Neural progenitor cell (in vitro differentiated cells): ENCODE results near the gene RAB25. TPM values are rescaled to one million over a fixed set of nuclear protein-coding genes. Genes with fewer than 3 reads are reported as not detected.
"Not testable (repeated sequence)": the region's sequence is repeated elsewhere in the genome, so short reads cannot be mapped to it uniquely, and the experiment has no call there.

Experiments used
- DNase-seq: peaks from one replicate; pipeline ENCODE4 v3.0.0-alpha.2; 2016; ENCODE audit warnings: low spot score
- H2AFZ ChIP-seq: fragments of 200-600 bp; sonication (generic); replicated peaks from 2 replicates; pipeline ENCODE4 v1.6.1; 2016; ENCODE audit warnings: antibody characterized with exemption
- H3F3A ChIP-seq: fragments of 200-600 bp; sonication (generic); 2 replicates; pipeline ENCODE4 v1.6.1; 2016; ENCODE audit warnings: antibody characterized with exemption, low read depth
- H3K27ac ChIP-seq: fragments of 200-600 bp; sonication (generic); 2 replicates; pipeline ENCODE4 v1.5.1; 2016; ENCODE audit warnings: mild to moderate bottlenecking
- H3K27me3 ChIP-seq: fragments of 200-600 bp; sonication (generic); 2 replicates; pipeline ENCODE4 v1.6.1; 2016; ENCODE audit warnings: mild to moderate bottlenecking, moderate library complexity
- H3K36me3 ChIP-seq: fragments of 200-600 bp; sonication (generic); 2 replicates; pipeline ENCODE4 v1.5.1; 2016
- H3K4me1 ChIP-seq: fragments of 200-600 bp; sonication (generic); 2 replicates; pipeline ENCODE4 v1.6.1; 2016; ENCODE audit warnings: mixed run types
- H3K4me2 ChIP-seq: fragments of 200-600 bp; sonication (generic); 2 replicates; pipeline ENCODE4 v1.6.1; 2016
- H3K4me3 ChIP-seq: fragments of 200-600 bp; sonication (generic); 2 replicates; pipeline ENCODE4 v1.5.1; 2016
- H3K79me2 ChIP-seq: fragments of 200-600 bp; sonication (generic); 2 replicates; pipeline ENCODE4 v1.6.1; 2016; ENCODE audit warnings: low read depth
- H3K9ac ChIP-seq: fragments of 200-600 bp; sonication (generic); 2 replicates; pipeline ENCODE4 v1.6.1; 2016
- H3K9me3 ChIP-seq: fragments of 200-600 bp; sonication (generic); 2 replicates; pipeline ENCODE4 v1.5.1; 2016; ENCODE audit warnings: low read depth
- H4K20me1 ChIP-seq: fragments of 200-600 bp; sonication (generic); 2 replicates; pipeline ENCODE4 v1.6.1; 2016; ENCODE audit warnings: low read depth
- H3K27ac Mint-ChIP-seq: 3 replicates; pipeline ENCODE4 v1.8.0; 2021; ENCODE audit warnings: mixed read lengths
- H3K27me3 Mint-ChIP-seq: 2 replicates; pipeline ENCODE4 v1.8.0; 2022; ENCODE audit warnings: low read depth, mild to moderate bottlenecking, inconsistent platforms, moderate library complexity, mixed read lengths; ENCODE audit not compliant: insufficient read depth
- H3K36me3 Mint-ChIP-seq: 3 replicates; pipeline ENCODE4 v1.8.0; 2021; ENCODE audit warnings: mixed read lengths
- H3K4me1 Mint-ChIP-seq: 3 replicates; pipeline ENCODE4 v1.8.0; 2021; ENCODE audit warnings: mixed read lengths
- H3K4me3 Mint-ChIP-seq: 3 replicates; pipeline ENCODE4 v1.8.0; 2021; ENCODE audit warnings: mild to moderate bottlenecking, moderate library complexity, mixed read lengths
- H3K9me3 Mint-ChIP-seq: 3 replicates; pipeline ENCODE4 v1.8.0; 2020; ENCODE audit warnings: mixed read lengths
- CTCF ChIP-seq: fragments of 200-600 bp; sonication (generic); IDR thresholded peaks from 2 replicates; pipeline ENCODE4 v1.5.1; 2017; ENCODE audit warnings: antibody characterized with exemption, mild to moderate bottlenecking
- EZH2 ChIP-seq: fragments of 200-600 bp; sonication (generic); IDR thresholded peaks from 2 replicates; pipeline ENCODE4 v1.6.1; 2017; ENCODE audit warnings: antibody characterized with exemption, mild to moderate bottlenecking, moderate library complexity
- EZH2phosphoT487 ChIP-seq: fragments of 200-600 bp; sonication (generic); IDR thresholded peaks from 2 replicates; pipeline ENCODE4 v1.6.1; 2017; ENCODE audit warnings: antibody characterized with exemption
- total RNA-seq: library from RNA; depleted of rRNA; stranded (reverse); fragments of >200 nt; gene quantifications from 2 replicates; pipeline ENCODE4 v1.2.3, GENCODE V29; 2015; ENCODE audit warnings: low replicate concordance

RAB25 gene
- total RNA-seq, 1 donor from 2014 or later, result 2.4 TPM

- peaks cover 14% of the 10 kb centered on the region for H3K27me3 Mint-ChIP-seq
- Histone ChIP-seq H3K27me3 (peaks cover 19% of the 10 kb centered on the region), H3K27ac (no peak within 1 kb of the TSS), H3K9ac (no peak within 1 kb of the TSS), H3F3A (peaks cover 17% of the 10 kb centered on the region), H3K4me2 (peak within 1 kb of the TSS; percentile 92), H3K79me2 (peaks cover 12% of the 10 kb centered on the region), H2AFZ (no peak within 1 kb of the TSS), H3K36me3 (no peaks in the 10 kb centered on the region), H3K9me3 (no peaks in the 10 kb centered on the region), H3K4me1 (peaks cover 14% of the 10 kb centered on the region), H3K4me3 (peak within 1 kb of the TSS; percentile 59), H4K20me1 (peaks cover 100% of the 10 kb centered on the region)
- no peak for TF ChIP-seq CTCF
- TF ChIP-seq EZH2phosphoT487, result no peak
- no peak for TF ChIP-seq EZH2
- peak; percentile 80 for DNase-seq
- peak within 1 kb of the TSS; percentile 87 for H3K4me3 Mint-ChIP-seq
- peaks cover 18% of the 10 kb centered on the region for H3K36me3 Mint-ChIP-seq
- peak within 1 kb of the TSS; percentile 57 for H3K27ac Mint-ChIP-seq
- H3K9me3 Mint-ChIP-seq, result no peaks in the 10 kb centered on the region
- peaks cover 45% of the 10 kb centered on the region for H3K4me1 Mint-ChIP-seq
Measured at GRCh38 chr1:156114101-156114918, 53.4 kb downstream of the RAB25 start, which contains the start of gene LMNA. Gene LMNA (plus strand): TSS chr1:156114711. CDS start chr1:156114919, 208 bp downstream.

- peak; percentile 55 for DNase-seq
- peaks cover 19% of the 10 kb centered on the region for H3K27me3 ChIP-seq
- Mint-ChIP-seq H3K4me3 (peak overlapping the region; percentile 87), H3K27ac (no peak overlapping the region), H3K4me1 (peaks cover 44% of the 10 kb centered on the region), H3K36me3 (peaks cover 16% of the 10 kb centered on the region), H3K9me3 (no peaks in the 10 kb centered on the region), H3K27me3 (peaks cover 12% of the 10 kb centered on the region)
- H3F3A ChIP-seq, result peaks cover 17% of the 10 kb centered on the region
- H2AFZ ChIP-seq, result no peak overlapping the region
- H3K79me2 ChIP-seq, result peaks cover 15% of the 10 kb centered on the region
- TF ChIP-seq EZH2, result peak; percentile 57
- peak; percentile 25 for TF ChIP-seq EZH2phosphoT487
- TF ChIP-seq CTCF, result no peak
- H3K9ac ChIP-seq, result no peak overlapping the region
- H3K4me2 ChIP-seq, result peak overlapping the region; percentile 92
- H3K27ac ChIP-seq, result no peak overlapping the region
- no peaks in the 10 kb centered on the region for H3K9me3 ChIP-seq
- no peaks in the 10 kb centered on the region for H3K36me3 ChIP-seq
- H3K4me1 ChIP-seq, result peaks cover 14% of the 10 kb centered on the region
- peaks cover 100% of the 10 kb centered on the region for H4K20me1 ChIP-seq
- peak overlapping the region; percentile 59 for H3K4me3 ChIP-seq
Measured at GRCh38 chr1:156114919-156115513, 54.1 kb downstream of the RAB25 start.

GRCh38 chr1:156115514-156116374 lies 54.8 kb downstream of the RAB25 start:
- peak overlapping the region; percentile 87 for H3K4me3 Mint-ChIP-seq
- Histone ChIP-seq H3K9ac (no peak overlapping the region), H2AFZ (no peak overlapping the region), H3K4me2 (peak overlapping the region; percentile 92), H3K79me2 (peaks cover 21% of the 10 kb centered on the region), H3K9me3 (no peaks in the 10 kb centered on the region), H3K36me3 (no peaks in the 10 kb centered on the region), H3F3A (peaks cover 17% of the 10 kb centered on the region), H4K20me1 (peaks cover 100% of the 10 kb centered on the region), H3K27ac (no peak overlapping the region), H3K4me3 (peak overlapping the region; percentile 59), H3K27me3 (peaks cover 19% of the 10 kb centered on the region), H3K4me1 (peaks cover 14% of the 10 kb centered on the region)
- no peak overlapping the region for H3K27ac Mint-ChIP-seq
- peak; percentile 55 for DNase-seq
- TF ChIP-seq EZH2 (no peak), EZH2phosphoT487 (no peak), CTCF (no peak)
- peaks cover 47% of the 10 kb centered on the region for H3K4me1 Mint-ChIP-seq
- peaks cover 12% of the 10 kb centered on the region for H3K27me3 Mint-ChIP-seq
- H3K36me3 Mint-ChIP-seq, result peaks cover 16% of the 10 kb centered on the region
- H3K9me3 Mint-ChIP-seq, result no peaks in the 10 kb centered on the region

GRCh38 chr1:156116731-156117130 lies 55.8 kb downstream of the RAB25 start:
- not testable (repeated sequence) for H3K4me2 ChIP-seq, H3K4me3 ChIP-seq, H3K9me3 Mint-ChIP-seq, H3K27ac Mint-ChIP-seq, H3K4me3 Mint-ChIP-seq, DNase-seq, H3K36me3 ChIP-seq, H3K9ac ChIP-seq, H3K9me3 ChIP-seq, H3K27ac ChIP-seq, H2AFZ ChIP-seq
- H3K79me2 ChIP-seq, result peaks cover 31% of the 10 kb centered on the region
- H4K20me1 ChIP-seq, result peaks cover 100% of the 10 kb centered on the region
- Mint-ChIP-seq H3K36me3 (peaks cover 12% of the 10 kb centered on the region), H3K27me3 (peaks cover 10% of the 10 kb centered on the region), H3K4me1 (peaks cover 55% of the 10 kb centered on the region)
- peaks cover 19% of the 10 kb centered on the region for H3K27me3 ChIP-seq
- H3K4me1 ChIP-seq, result peaks cover 18% of the 10 kb centered on the region
- H3F3A ChIP-seq, result peaks cover 20% of the 10 kb centered on the region
